NCI-H1048 (cell line): Measurements from ENCODE around the gene MLEC.
"Not testable (repeated sequence)": the region's sequence is repeated elsewhere in the genome, so short reads cannot be mapped to it uniquely, and the experiment has no call there.

ENCODE experiments used
- DNase-seq: peaks from one replicate; lab custom pipeline; 2025; lab: John Stamatoyannopoulos, UW

Gene MLEC

DNA sequence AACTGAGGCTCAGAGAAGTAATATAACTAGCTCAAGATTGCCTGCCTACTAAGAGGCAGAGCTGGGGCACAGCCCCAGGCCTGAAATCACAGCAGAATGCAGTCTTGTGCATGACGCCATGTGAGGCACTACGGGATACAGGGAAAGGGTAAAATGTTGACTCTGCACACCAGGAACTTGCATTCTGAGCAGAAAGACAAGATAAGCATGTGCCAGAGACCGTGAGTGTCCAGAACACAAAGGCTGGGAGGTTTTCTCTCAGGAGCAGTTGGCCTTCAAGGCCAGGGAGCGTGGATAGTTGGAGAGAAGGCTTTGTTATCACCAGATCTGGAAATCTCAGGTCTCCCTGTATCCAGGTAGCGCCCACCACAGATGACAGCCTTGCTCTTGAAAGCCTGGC is 23.2 kb upstream of the MLEC start:
- no peak for DNase-seq

DNA sequence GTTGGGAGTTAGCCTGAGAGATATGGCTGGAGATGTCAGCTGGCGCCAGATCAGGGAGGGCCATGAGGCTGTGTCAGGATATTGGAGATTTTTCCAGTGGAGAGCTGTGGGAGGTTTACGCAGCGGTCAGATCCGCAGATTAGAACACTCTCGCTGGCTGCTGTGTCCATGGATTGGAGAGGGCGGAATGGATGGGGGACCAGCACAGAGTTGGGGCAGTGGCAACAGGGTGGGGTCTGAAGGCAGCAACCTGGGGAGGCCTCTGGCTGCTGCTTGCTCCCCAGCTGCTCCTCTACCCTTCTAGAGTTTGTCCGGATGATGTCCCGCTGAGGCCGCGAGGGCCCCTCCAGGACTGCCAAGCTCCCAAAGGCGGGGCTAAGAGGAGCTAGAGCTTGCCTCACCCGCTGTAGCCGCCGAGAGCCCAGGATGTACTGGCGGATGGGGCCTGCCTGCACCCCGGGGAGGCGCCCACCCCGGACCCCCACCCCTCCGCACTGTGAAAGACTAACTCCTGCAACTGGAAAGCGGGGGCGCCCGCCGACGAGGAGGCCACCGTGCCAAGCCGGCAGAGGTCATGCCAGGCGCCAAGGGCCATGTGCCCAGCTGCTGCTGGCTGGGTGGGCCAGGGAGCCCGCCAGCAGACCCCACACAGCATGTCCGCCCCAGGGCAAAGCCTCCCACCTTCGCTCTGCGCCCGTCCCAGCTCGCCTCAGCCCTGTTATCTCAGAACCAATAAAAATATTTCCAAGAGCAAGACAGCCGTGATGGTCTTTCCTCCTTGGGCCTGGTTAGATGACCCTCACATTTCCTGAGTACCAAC is 20.2 kb upstream of the MLEC start:
- no peak for DNase-seq

DNA sequence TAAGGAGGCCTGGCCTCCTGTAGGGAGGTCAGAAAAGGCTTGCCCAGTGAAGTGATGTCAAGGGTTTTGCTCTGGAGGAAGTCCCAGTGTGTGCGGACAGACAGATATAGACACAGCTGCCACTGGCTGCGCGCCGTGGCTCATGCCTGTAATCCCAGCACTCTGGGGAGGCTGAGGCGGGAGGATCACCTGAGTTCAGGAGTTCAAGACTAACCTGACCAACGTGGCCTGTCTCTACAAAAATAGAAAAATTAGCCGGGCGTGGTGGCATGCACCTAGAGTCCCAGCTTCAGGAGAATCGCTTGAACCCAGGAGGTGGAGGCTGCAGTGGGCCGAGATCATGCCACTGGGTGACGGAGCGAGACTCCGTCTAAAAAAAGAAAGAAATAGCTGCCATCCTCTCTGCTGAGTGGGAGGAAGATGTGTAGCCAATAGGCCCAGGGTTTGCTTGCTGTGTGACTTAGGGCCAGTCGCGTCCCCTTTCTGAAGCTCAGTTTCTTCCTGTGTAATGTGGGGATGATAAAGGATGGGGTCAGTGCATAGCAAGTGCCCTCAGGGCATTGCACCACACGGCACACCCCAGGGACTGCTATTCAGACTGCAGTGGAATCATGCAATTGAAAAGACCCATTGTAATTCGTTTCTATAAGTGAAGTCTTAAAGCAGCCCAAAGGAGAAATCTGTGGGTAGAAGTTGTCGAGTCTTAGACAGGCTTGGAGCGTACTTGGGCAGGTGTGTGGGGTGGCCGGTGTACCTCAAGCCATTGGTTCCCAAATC is 18.7 kb upstream of the MLEC start:
- no peak for DNase-seq

DNA sequence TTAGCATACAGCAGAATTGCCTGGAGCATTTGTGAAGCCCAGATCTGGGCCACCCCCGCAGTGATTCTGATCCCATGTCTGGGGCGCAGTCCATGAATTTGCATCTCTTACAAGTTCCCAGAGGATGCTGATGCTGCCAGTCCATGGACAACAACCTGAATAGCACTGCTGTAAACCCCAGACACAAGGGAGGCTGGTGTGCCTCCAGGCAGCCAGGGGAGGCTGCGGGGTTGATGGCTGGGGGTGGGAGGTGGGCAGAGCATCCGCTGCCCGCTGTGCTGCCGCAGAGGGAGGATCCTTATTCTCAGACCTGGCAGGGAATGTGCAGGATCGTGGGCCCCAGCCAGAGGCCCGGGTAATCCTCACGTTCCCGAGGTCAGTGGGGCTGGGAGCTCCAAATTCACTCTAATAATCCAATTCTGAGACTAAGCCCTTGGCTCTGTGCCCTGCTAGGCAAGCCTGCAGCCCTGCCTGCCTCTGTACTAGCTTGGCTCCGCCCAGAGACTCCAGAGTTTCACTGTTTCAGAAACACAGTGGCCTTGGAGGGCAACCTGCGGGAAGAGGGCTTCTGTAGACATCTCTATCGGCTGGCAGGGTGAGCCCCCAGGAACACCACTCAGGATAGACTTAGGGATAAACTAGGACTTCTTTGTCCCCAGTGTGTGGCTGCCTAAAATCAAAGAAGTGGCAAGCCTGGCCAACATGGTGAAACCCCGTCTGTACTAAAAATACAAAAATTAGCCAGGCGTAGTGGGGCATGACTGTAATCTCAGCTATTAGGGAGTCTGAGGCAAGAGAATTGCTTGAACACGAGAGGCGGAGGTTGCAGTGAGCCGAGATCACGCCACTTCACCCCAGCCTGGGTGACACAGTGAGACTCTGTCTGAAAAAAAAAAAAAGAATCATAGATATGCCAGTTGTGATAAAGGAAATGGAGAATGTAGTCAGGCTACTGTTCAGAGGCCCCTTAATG is 17.8 kb upstream of the MLEC start:
- no peak for DNase-seq

DNA sequence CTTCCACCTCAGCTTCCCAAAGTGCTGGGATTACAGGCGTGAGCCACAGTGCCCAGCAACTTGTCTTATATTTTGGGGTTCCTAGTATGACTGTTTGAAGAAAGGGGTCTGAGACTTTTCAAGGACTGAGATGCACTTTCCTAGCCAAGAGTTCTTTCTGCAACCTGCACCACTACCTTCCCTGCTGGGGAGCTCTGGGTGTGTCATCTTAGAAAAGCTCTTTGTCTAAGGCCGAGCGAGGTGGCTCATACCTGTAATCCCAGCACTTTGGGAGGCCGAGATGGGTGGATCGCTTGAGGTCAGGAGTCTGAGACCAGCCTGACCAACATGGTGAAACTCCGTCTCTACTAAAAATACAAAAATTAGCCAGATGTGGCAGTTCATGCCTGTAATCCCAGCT is 16.7 kb upstream of the MLEC start:
- DNase-seq: not testable (repeated sequence)

DNA sequence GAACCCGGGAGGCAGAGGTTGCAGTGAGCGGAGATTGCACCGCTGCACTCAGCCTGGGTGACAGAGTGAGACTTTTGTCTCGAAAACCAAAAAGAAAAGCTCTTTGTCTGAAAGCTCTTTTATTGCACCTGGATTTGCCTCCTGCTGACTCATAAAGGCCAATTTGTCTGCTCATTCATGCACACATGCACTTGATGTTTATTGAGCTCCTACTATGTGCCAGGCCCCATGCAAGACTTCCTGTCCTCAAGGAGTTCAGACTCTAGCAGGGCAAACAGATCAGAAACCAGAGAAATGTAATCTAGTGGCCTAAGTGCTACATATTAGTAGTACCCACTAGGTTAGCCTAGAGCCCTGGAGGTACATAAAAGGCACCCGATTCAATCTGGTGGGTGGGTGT is 16.3 kb upstream of the MLEC start:
- no peak for DNase-seq

GRCh38 chr12:120674097-120674636 is 12.8 kb upstream of the MLEC start:
- DNase-seq: no peak

- DNase-seq: no peak
These were observed 9.0 kb upstream of the MLEC start for GRCh38 chr12:120677765-120678473.

- no peak for DNase-seq
These were observed 8.4 kb upstream of the MLEC start for GRCh38 chr12:120678572-120678971.

- DNase-seq: no peak
These were observed 6.7 kb upstream of the MLEC start for GRCh38 chr12:120680165-120680738.

DNA sequence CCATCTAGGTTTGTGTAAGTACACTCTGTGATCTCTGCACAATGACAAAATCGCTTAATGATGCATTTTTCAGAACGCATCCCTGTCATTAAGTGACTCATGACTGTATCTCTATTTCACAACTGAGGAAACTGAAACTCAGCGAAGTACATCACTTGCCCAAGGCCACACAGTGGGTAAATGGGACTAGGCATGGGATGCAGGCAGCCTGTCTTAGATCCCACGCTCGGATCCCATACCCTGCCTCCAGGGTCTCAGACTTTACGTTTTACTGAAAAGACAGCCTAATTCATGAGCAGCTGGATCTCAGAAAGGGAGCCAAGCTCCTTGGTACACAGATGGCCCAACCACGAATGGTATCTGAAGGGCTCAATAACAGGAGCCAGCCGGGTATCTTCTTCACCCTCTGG is 2.4 kb upstream of the MLEC start:
- DNase-seq: no peak

- no peak for DNase-seq
These were observed 1.4 kb upstream of the MLEC start for GRCh38 chr12:120685522-120685921.

DNA sequence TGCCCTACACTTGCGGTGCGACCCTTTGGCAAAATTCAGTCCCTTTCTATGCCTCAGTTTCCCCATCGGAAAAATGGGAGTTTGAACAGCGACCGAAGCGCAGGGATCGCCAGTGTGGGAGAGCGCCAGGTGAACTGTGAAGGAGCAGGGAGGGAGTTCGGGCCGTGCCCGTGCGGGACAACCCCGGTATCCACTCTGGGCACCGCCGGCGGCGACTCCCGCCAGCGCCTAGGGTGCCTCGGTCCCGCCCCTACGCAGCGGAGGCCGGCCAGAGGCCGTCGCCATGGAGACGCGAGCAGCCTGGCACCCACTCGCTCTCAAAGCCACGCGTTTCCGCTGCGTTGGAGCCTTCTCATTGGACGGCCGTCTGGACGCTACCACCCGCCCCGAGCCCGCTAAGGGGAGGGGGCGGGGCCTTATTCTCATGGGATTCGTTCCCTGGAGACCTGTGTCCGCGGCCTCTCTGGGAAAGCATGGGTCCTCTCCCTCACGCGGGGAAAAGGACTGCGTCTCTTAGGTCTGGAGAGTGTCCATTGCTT is 729 bp upstream of the MLEC start:
- DNase-seq: peak; percentile 91

GRCh38 chr12:120687578-120688289 is 785 bp downstream of the MLEC start:
- no peak for DNase-seq

DNA sequence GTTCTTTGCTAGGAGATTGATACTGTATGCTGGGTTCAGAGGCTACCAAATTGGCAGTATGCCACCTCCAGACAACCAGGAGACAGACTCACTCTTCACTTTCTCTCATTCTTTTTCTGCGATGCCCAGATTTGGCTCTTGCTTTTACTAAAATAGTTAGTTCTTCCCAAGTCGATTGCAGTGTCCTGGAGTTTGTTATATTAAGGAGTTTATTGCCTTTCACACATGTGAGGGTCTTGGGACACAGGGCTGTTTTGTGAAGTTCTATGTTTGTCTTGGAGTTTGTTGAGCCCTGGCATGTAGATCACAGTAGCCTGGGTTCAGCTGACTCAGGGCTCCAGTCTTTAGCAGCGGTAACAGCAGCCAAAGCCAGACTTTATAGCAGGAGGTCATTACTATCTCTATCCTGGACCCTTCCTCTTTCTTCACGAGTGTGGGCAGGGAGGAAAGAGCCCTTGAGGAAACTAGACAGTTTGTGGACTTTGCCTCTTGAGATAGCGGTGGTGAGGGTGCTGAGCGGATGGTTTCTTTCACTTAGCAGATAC is 1.6 kb downstream of the MLEC start:
- no peak for DNase-seq

DNA sequence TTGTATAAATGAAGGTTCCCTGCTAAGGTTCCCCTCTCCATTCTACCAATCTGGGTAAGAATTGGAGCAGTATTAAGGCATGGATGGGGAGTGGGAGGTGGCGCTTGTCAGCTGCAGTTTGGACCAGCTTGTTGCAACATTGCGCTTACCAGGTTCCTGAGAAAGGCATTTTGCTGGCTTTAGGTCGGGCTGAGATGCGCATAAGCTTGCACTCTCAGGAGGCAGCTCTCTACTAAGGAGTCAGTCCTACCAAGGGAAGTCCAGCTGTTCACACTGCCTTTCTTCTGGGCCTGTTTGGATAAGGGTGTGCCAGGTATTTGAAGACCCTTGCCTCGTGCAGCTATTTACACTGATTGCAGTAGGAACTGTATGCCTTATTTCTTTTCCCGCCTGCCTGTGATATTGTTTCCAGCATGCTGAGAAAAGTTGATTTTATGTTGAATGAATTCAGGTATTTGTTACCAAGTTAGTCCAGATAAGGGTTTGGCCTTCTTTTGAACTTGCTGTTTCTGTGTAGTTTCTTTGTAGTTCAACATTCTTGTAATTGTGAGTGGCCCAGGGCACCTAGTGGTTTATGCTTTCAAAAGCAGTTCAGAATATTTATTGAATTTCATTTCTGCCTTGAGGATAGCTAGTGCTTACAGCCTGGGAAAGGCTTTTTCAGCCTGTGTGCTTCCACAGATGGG is 2.6 kb downstream of the MLEC start:
- DNase-seq: no peak

- no peak for DNase-seq
These were observed 3.1 kb downstream of the MLEC start for GRCh38 chr12:120690083-120690450.

- no peak for DNase-seq
These were observed 4.0 kb downstream of the MLEC start for GRCh38 chr12:120690978-120691377.

DNA sequence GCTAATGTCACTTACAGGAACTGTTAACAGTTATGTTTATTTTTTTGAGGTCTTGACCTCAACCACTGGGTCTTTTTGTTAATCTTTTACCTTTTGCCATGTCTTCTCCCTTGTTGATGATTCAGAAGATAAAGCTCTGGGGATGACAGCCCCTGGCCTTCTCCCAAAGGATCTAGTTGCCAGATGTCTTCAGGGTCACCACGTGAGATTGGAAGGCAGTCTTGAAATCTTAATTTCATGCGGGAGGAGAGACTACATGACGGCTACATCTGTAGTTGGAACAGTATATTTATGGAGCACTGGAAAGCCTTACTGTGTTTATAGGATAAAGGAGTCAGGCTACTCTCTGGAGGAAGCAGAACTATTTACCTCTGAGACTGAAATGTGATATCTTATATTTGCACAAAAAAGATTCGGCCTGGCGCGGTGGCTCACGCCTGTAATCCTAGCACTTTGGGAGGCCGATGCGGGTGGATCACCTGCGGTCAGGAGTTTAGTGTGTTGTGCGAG is 5.6 kb downstream of the MLEC start:
- no peak for DNase-seq
